ENCODE results near the gene MAP4K2. TPM values are rescaled to one million over a fixed set of nuclear protein-coding genes. Genes with fewer than 3 reads are reported as not detected.
A peak's percentile ranks its signal among the peaks of the same experiment; 100 is the strongest.
"Not testable (repeated sequence)": the region's sequence is repeated elsewhere in the genome, so short reads cannot be mapped to it uniquely, and the experiment has no call there.

The MAP4K2 gene
- total and polyA plus RNA-seq, 8 donors = 6.1 to 24.0 (median 7.7) TPM

- FAIRE-seq = no peak
- H3K36me3 ChIP-seq = peaks cover 0 to 4% (median 0%) of the 10 kb centered on the region in 3 donors
- 66 to 72% methylated on average over 16 of the region's 16 CpGs for WGBS, 2 donors
- peaks cover 5 to 17% (median 10%) of the 10 kb centered on the region in 3 donors for H3K4me1 ChIP-seq
- no peak for TF ChIP-seq CTCF (IDR thresholded peaks at IDR 0.05)
- no peak overlapping the region for H3K4me3 ChIP-seq
- no peaks in the 10 kb centered on the region for H3K27me3 ChIP-seq
- peak overlapping the region; percentile 48 to 57 (median 50) for H3K27ac ChIP-seq
- ATAC-seq = peak; percentile 13 to 72 (median 46)
- peak; percentile 78 to 87 (median 82) for DNase-seq
- no peaks in the 10 kb centered on the region for H3K9me3 ChIP-seq
- intact Hi-C loops (cut with DNase I) = loop anchor here in 1 of 3 donors (5.0 kb wide), 1 partner anchor 48 kb away; no protein-coding TSS in a partner anchor
These were observed 46.0 kb upstream of the MAP4K2 start for GRCh38 chr11:64848826-64849597.

- Histone ChIP-seq H3K4me3 (no peak overlapping the region), H3K4me1 (peaks cover 5 to 14% (median 10%) of the 10 kb centered on the region in 3 donors), H3K36me3 (no peaks in the 10 kb centered on the region), H3K27me3 (no peaks in the 10 kb centered on the region), H3K9me3 (no peaks in the 10 kb centered on the region), H3K27ac (peak overlapping the region; percentile 48 to 57 (median 50))
- DNase-seq (peak in 1 of 6 donors; percentile 50), ATAC-seq (no peak), FAIRE-seq (no peak)
- no peak for TF ChIP-seq CTCF (IDR thresholded peaks at IDR 0.05)
- intact Hi-C loops (cut with DNase I) = loop anchor here in 1 of 3 donors (5.0 kb wide), 1 partner anchor 49 kb away; no protein-coding TSS in a partner anchor
- 73 to 83% methylated on average over 6 of the region's 6 CpGs for WGBS, 2 donors
These were observed 45.3 kb upstream of the MAP4K2 start for GRCh38 chr11:64848214-64848825.

- intact Hi-C loops (cut with DNase I) = loop anchor here in 1 of 3 donors (5.0 kb wide), 1 partner anchor 50 kb away; no protein-coding TSS in a partner anchor
- TF ChIP-seq CTCF (IDR thresholded peaks at IDR 0.05) = peak; percentile 95 to 99 (median 98)
- Histone ChIP-seq H3K4me1 (peaks cover 12 to 17% (median 14%) of the 10 kb centered on the region in 3 donors), H3K27me3 (no peaks in the 10 kb centered on the region), H3K9me3 (no peaks in the 10 kb centered on the region), H3K4me3 (no peak overlapping the region), H3K36me3 (no peaks in the 10 kb centered on the region), H3K27ac (no peak overlapping the region)
- no peak for FAIRE-seq
- DNase-seq = peak; percentile 89 to 100 (median 95)
- WGBS, 2 donors = 15 to 19% methylated on average over 11 to 13 of the region's 13 CpGs
- peak; percentile 39 to 73 (median 64) for ATAC-seq
These were observed 44.1 kb upstream of the MAP4K2 start for GRCh38 chr11:64846998-64847666.

GRCh38 chr11:64845776-64846129, 42.7 kb upstream of the MAP4K2 start:
- H3K4me1 ChIP-seq = peaks cover 14 to 19% (median 16%) of the 10 kb centered on the region in 3 donors
- peak in 1 of 6 donors; percentile 13 for DNase-seq
- not testable (repeated sequence) for H3K36me3 ChIP-seq, H3K4me3 ChIP-seq, ATAC-seq, FAIRE-seq, H3K27me3 ChIP-seq, H3K9me3 ChIP-seq, H3K27ac ChIP-seq
- 83 to 90% methylated on average over 8 of the region's 8 CpGs for WGBS, 2 donors
- intact Hi-C loops (cut with DNase I) = loop anchor here in 1 of 3 donors (5.0 kb wide), 1 partner anchor 52 kb away; no protein-coding TSS in a partner anchor

All from pancreas (tissue), 10 donors.